Liver (tissue), 3 donors: Measurements from ENCODE around the gene RHBDF2.

Source experiments
- CTCF ChIP-seq: fragments of 150-350 bp; IDR thresholded peaks from 2 replicates; pipeline ENCODE4 v1.5.1; 2017; ENCODE audit warnings: improper control_type of control experiment, low read depth, low read length; ENCODE audit not compliant: missing input control
- JUND ChIP-seq, 2 donors: IDR thresholded peaks; 2 replicates each; pipeline ENCODE4 v1.6.1; 2016; ENCODE audit warnings: antibody characterized with exemption in 2 of 2
- NR2F2 ChIP-seq: IDR thresholded peaks from 2 replicates; pipeline ENCODE4 v1.6.1; 2016; ENCODE audit warnings: antibody characterized with exemption
- REST ChIP-seq: IDR thresholded peaks from 2 replicates; pipeline ENCODE4 v1.6.1; 2016; ENCODE audit warnings: antibody characterized with exemption, mild to moderate bottlenecking
- RXRA ChIP-seq, 2 donors: IDR thresholded peaks; 2 replicates each; pipeline ENCODE4 v1.6.1; 2017 to 2018; ENCODE audit warnings: antibody characterized with exemption in 2 of 2, mild to moderate bottlenecking in 1 of 2
- TAF1 ChIP-seq: conservative IDR thresholded peaks from 2 replicates; pipeline ENCODE4 v1.6.1; 2016; ENCODE audit warnings: antibody characterized with exemption, mild to moderate bottlenecking
- TF ChIP-seq, protein P1 (sequence below): IDR thresholded peaks from 2 replicates; pipeline ENCODE4 v1.6.1; 2016; ENCODE audit warnings: antibody characterized with exemption
- donor health status: healthy.
- donor health status: healthy.

- TF ChIP-seq CTCF (no peak), REST (no peak), RXRA (IDR thresholded peaks at IDR 0.05) (peak; percentile 37), NR2F2 (peak; percentile 9), JUND (IDR thresholded peaks at IDR 0.05) (no peak), TAF1 (peak; percentile 42)
- TF ChIP-seq, protein P1, sequence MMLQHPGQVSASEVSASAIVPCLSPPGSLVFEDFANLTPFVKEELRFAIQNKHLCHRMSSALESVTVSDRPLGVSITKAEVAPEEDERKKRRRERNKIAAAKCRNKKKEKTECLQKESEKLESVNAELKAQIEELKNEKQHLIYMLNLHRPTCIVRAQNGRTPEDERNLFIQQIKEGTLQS, result no peak
Observed at GRCh38 chr17:76497979-76498875, 3.0 kb downstream of the RHBDF2 start.
